ENCODE results near the gene NPIPA1. TPM values are rescaled to one million over a fixed set of nuclear protein-coding genes. Genes with fewer than 3 reads are reported as not detected.
"Not testable (repeated sequence)": the region's sequence is repeated elsewhere in the genome, so short reads cannot be mapped to it uniquely, and the experiment has no call there.

Gene NPIPA1
- total RNA-seq, 1 donor from 2014 or later = 158 TPM

DNA sequence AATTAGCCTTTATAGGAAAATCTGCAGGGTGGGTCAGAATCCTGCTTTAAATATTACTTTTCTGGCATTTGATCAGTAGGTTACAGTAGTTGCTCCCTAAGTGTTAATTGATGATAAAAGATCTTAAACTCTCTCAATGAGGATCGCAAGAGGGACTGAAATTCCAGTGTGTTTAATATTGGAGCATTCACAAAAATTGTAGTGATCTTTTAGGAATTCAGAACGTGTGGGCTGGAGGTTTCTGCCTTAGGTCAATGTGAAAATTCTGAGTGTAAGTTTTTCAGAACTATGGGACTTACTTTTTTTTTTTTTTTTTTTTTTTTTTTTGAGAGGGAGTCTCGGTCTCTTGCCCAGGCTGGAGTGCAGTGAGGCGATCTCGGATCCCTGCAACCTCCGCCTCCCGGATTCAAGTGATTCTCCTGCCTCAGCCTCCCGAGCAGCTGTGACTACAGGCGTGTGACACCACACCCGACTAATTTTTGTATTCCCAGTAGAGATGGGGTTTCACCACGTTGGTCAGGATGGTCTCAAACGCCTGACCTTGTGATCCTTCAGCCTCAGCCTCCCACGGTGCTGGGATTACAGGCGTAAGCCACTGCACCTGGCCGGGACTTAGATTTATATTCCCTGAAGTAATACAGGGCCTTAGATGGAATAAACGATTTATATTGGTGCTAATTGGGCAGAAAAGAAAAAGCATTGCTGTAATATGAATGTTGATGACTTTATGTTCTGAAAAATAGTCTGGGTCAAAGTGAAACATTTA is 39.9 kb downstream of the NPIPA1 start:
- DNase-seq (ENCODE audit: low spot score) = not testable (repeated sequence)

DNA sequence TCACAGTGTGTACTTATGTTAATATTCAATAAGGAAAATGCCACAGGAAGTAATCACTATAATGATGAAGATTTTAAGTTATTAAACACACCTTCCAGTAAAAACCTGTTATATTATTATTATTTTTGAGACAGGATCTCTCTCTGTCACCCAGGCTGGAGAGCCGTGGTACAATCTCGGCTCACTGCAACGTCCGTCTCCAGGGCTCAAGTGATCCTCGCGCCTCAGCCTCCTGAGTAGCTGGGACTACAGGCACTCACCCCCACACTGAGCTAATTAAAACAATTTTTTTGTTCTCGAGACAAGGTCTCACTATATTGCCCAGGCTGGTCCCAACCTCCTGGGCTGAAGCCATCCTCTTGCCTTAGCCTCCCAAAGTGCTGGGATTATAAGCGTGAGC is 41.0 kb downstream of the NPIPA1 start:
- not testable (repeated sequence) for DNase-seq (ENCODE audit: low spot score)

DNA sequence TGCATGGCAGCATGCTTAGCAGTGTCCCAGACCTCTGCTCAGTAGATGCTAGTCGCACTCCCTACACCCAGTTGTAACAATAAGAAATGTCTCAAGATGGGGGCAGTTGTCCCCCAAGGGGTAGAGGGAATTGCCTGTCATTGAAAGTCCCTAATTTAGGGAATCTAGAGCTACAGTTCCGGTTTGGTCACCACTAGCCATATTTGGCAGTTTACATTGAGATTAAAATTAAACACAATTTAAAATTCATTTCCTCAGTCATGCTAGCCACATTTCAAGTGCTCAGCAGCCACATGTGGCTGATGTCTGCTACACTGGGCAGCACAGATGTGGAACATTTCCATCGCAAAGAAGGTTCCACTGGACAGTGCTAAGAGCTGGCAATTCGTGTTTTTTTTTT is 41.7 kb downstream of the NPIPA1 start:
- DNase-seq (ENCODE audit: low spot score) = not testable (repeated sequence)

DNA sequence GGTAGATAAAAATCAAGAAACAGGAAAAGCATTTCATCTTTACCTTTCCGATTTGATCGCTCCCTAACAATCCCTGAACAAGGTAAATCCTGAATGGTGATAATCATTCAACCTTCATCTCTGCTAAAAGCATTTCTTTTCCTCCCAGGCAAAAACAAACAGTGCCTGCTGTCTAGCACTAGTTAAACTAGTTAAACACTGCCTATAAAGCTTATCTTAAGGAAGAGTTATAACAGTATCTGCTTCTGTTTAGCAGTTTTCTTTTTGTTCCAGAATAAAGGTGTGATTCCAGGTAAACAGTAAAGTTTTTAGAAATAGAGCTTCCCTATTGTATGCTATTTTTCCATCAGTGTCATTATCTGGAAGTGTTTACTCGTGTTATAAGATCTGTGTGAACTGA is 44.0 kb downstream of the NPIPA1 start:
- not testable (repeated sequence) for DNase-seq (ENCODE audit: low spot score)

DNA sequence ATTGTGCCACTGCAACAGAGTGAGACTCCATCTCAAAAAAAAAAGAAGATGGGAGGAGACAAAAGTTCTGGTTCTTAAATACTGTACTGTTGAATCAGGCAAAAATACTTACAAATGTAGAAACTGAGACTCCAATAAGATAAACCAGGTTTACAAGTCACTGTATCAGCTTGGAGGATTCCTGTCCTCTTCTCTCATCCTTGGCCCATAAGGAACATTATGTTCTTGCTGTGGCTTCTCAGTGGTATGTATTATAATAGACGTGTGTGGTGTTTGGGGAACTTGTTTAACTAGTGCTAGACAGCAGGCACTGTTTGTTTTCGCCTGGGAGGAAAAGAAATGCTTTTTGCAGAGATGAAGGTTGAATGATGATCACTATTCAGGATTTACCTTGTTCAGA is 45.3 kb downstream of the NPIPA1 start:
- not testable (repeated sequence) for DNase-seq (ENCODE audit: low spot score)

DNA sequence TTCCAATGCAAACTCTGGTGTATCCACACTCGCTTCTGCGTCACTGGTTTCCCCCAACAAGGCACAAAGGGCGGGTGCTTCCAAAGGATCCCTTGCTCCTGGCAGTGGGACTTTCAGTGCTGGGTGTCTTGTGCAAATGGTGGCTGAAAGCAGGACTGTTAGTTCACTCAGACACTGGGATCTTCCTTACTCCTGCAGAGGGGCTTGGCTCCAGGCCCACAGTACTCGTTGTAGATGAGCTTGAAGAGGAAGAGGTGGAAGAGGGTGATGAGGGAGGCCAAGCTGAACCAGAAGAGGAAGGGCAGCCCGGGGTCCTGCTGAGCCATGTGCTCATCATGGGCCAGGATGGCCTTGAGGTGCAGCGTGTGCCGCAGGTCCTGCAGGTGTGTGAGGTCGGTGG is 50.8 kb downstream of the NPIPA1 start:
- not testable (repeated sequence) for DNase-seq (ENCODE audit: low spot score)

DNA sequence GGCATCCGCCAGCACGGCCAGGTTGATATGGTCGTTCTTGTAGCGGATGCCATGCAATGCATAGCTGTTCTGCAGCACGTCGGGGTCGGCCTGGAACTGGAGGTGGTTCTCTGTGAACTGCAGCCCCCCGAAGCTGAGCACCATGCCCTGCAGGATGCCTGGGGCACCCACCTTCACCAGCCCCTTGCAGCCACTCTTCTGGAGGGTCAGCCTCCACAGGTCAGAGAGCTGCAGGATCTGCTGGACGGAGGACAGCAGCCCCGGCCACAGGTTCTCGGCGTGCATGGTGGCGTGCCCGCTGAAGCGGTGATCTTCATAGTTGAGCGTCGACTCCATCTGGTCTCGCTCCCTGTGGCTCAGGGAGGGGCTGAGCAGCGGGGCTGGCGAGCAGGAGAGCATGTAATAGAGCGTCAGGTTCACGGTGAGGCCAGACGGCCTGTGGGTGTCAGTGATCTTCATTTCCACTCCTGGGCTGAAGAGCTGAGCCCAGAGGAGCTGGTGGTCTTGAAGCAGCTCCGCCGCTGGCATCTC is 51.5 kb downstream of the NPIPA1 start:
- DNase-seq (ENCODE audit: low spot score) = not testable (repeated sequence)

DNA sequence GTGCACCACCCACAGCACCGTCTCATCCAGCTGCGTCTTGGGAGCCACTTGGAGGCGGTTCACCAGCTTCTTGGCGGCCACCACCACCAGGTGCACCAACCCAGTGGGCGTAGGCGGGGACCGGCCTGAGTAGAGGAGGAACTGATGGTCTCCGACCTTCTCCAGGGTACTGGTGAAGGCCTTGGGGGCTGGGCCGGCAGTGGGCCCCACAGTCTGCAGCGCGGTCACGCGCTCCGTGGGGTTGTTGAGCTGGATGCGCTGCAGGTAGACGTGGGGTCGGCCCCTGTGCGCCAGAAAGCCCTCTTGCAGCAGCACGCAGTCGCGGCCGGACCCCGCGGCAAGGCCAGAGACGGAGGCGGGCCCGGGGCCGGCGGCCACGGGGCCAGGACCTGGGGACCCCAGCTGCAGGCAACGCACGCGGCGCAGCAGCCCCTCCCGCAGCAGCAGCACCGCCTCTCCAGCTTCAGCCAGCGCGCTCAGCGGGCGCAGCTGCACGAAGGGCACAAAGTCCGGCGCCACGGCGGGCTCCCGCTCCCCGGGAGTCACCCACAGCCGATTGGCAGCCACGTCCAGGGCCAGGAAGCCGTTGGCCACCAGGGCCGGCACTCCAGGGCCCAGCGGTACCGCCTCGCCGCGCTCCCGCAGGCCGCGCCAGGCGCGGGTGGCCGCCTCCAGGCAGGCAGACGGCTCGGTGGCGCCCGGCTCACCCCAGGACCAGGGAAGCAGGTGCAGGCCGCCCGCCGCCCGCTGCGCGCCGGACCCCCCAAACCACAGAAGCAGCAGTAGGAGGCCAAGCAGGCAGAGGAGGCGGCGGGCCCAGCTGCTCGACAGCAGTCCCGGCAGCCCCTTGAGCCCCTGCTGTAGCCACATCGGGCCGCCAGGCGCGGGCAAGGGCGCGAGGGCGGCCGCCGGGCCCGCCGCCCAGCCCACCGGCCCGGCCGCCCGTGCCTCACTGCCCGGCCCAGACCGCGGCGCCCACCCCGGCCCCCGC is 52.3 kb downstream of the NPIPA1 start:
- not testable (repeated sequence) for DNase-seq (ENCODE audit: low spot score)

DNA sequence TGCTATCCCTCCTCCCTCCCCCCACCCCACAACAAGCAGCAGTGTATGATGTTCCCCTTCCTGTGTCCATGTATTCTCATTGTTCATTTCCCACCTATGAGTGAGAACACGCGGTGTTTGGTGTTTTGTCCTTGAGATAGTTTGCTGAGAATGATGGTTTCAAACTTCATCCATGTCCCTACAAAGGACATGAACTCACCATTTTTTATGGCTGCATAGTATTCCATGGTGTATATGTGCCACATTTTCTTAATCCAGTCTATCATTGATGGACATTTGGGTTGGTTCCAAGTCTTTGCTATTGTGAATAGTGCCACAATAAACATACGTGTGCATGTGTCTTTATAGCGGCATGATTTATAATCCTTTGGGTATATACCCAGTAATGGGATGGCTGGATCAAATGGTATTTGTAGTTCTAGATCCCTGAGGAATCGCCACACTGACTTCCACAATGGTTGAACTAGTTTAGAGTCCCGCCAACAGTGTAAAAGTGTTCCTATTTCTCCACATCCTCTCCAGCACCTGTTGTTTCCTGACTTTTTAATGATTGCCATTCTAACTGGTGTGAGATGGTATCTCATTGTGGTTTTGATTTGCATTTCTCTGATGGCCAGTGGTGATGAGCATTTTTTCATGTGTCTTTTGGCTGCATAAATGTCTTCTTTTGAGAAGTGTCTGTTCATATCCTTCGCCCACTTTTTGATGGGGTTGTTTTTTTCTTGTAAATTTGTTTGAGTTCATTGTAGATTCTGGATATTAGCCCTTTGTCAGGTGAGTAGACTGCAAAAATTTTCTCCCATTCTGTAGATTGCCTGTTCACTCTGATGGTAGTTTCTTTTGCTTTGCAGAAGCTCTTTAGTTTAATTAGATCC is 56.3 kb downstream of the NPIPA1 start:
- DNase-seq (ENCODE audit: low spot score) = not testable (repeated sequence)

DNA sequence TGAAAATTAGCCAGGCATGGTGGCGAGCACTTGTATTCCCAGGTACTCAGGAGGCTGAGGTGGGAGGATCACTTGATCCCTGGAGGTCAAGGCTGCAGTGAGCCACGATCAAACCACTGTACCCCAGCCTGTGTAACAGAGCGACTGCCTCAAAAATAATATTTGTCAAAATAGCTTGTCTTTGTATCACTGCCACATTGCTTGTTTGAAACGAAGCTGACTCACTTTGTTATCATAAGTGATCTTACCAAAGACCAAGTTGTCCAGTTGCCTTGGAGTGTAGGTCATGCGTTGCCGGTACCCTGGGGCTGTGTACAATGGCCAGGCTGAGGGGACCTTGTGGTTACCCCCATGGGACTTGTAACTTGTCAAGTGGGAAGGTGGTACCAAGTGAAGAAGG is 59.5 kb downstream of the NPIPA1 start:
- not testable (repeated sequence) for DNase-seq (ENCODE audit: low spot score)

DNA sequence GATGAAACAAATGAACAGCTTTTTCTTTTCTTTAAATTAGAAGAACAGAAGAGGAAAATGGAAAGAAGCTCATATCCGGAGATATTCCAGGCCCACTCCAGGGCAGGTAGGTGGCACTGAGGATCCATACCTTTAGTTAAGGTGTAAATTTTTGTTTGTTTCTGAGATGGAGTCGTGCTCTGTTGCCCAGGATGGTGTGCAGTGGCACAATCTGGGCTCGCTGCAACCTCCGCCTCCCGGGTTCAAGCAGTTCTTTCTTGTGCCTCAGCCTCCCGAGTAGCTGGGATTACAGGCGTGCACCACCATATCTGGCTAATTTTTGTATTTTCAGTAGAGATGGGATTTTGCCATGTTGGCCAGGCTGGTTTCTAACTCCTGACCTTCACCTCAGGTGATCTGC is 61.1 kb downstream of the NPIPA1 start:
- not testable (repeated sequence) for DNase-seq (ENCODE audit: low spot score)

DNA sequence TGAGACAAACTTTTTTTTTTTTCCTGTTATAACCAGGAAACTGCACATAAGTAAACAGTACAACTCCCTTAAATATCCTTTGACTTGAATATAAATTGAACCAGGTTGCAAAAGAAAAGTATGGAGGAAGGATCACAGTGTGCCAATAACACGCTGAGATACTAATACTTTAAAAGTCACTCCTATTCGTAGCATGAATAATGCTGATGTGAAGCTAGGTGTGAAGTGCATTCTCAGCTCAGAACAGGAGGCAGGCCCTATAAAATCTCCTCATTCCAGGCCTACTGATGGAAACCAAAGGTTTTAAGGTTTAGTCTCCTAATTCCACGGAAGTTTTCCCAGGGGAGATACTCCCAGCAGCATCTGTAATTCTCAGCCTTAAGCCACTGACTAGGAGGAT is 62.6 kb downstream of the NPIPA1 start:
- not testable (repeated sequence) for DNase-seq (ENCODE audit: low spot score)

Other genes starting within 250 kb of the NPIPA1 start
- gene PLA2G10, start 243.1 kb upstream of the NPIPA1 start, total RNA-seq = 1.4 TPM
- gene NPIPA3, start 234.0 kb upstream of the NPIPA1 start, total RNA-seq = 1.6 TPM
- 4.2 TPM for gene NPIPA2, start 194.9 kb upstream of the NPIPA1 start, total RNA-seq
- gene NOMO1, start 103.7 kb upstream of the NPIPA1 start, total RNA-seq = 87.5 TPM
- 133 TPM for gene PDXDC1, start 37.6 kb downstream of the NPIPA1 start, total RNA-seq
- 74.2 TPM for gene NTAN1, start 118.6 kb downstream of the NPIPA1 start, total RNA-seq
- gene RRN3, start 156.8 kb downstream of the NPIPA1 start, total RNA-seq = 39.4 TPM